GOT3 (cell line): ENCODE data around the gene FAM43A.

Experiments
- DNase-seq: peaks from one replicate; lab custom pipeline; 2025; ENCODE audit warnings: mixed read lengths; lab: John Stamatoyannopoulos, UW

The FAM43A gene

GRCh38 chr3:194685718-194686413, at the start of gene FAM43A:
FAM43A (plus strand) TSS chr3:194685883; CDS start chr3:194686827, 944 bp downstream.
- peak; percentile 92 for DNase-seq

DNA sequence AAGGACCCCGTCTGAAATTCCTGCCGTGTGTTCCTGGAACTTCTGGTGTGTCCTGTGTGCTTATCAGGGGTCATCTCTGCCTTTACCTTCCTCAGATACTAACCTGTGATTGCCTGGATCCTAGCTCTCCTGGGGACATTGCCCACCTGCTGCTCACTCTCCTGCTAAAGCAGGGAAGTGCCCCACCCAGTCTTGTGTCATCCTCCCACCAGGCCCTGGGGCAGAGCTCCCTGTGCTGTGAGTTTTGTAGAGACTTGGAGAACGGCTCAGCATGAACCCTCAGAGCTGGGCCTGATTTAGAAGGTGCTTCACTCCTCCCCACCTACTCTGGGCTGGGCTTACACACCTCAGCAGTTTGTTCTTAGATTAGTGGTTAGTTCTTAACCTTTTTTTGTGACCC, 48.6 kb upstream of the FAM43A start:
- no peak for DNase-seq

DNA sequence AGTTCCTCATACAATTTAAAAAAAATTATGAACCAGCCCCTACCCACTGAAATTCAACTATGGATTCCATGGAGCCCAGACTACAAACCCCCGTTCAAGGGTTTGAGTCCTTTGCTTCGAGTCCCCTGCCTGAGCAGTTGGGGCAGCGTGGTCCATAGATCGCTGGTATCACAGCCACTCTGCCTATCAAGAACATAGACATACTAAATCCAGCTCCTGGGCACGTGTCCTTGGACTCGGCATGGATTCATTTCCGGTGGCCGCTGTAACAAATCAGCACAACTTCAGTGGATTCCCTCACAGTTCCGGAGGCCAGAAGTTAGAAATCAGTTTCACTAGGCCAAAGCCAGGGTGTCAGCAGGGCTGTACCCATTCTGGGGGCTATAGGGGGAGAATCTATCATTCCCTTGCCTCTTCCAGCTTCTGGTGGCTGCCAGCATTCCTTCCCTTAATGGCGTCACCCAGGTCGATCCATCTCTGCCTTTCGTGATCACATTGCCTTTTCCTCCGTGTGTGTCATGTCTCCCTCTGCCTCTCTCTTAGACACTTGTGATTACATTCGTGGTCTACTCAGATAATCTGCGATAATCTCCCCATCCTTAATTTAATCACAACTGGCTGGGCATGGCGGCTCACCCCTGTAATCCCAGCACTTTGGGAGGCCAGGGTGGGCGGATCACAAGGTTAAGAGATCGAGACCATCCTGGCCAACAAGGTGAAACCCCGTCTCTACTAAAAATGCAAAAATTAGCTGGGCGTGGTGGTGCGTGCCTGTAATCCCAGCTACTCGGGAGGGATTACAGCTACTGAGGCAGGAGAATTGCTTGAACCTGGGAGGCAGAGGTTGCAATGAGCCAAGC, 47.9 kb upstream of the FAM43A start:
- DNase-seq = no peak

DNA sequence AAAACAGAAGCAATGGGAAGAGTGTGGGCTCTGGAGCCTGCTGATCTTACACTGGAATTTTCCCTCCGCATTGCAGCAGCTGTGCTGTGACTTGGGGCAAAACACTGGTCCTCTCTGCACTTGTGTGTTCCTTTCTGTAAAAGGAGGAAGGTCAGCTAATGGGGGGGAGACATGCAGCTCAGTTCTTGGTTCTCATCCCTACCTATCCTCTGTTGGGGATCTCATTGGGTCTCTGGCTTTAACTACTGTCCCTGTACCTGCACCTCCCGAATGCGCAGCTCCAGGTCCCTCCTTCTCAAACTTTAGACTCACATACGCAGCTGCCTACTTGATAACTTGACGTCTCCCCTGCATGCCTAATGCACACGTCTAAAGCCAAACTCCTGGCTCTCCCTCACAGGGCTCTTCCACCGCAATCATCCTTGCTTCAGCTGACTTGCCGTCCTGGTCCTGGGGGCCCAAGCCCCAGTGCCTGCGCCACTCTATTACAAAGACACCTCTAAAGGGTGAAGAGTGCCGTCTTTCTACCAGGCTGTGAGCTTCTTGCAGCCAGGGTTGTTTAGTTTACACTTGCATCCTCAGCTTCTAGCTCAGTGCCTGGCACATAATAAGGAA, 46.6 kb upstream of the FAM43A start:
- DNase-seq = no peak

GRCh38 chr3:194640829-194641228, 44.9 kb upstream of the FAM43A start:
- DNase-seq = no peak

- DNase-seq = no peak
Observed at GRCh38 chr3:194642769-194643168, 42.9 kb upstream of the FAM43A start.

DNA sequence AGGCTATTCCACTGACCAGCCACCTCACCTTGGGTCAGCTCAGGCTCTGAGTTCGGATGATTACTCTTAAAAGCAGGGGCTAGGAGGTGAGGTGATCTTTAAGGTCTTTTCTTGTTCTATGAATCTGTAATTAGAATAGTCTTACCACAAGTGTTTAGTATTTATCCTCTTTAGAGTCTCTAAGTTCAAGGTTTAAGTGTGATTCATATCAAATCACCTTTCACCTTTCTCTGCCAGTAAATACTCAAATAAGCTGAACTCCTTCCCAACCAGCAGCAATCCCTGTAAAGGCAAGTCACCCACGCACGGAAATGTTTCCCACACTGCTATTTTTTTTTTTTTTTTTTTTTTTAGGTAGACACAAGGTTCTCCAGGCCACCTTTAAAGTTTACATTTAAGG, 37.9 kb upstream of the FAM43A start:
- no peak for DNase-seq

- no peak for DNase-seq
Observed at GRCh38 chr3:194654443-194654842, 31.2 kb upstream of the FAM43A start.

DNA sequence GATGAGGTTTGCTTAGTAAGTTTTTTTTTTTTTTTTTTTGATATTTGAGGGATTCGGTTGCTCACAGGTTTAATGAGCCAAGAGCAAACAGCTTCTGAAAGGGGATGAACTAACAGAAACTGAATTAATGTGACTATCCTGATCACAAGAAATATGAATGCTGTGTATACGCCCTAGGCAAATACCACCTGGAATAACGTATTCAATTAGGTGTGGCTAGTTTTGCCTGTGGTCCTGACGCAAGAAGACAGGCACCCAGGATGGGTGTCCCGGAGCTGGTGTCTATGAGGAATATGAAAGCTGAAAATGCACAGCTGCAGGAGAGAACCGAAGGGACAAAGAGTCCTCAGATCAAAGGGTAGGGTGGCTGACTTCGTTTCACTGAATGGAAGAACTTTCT, 28.2 kb upstream of the FAM43A start:
- no peak for DNase-seq

- no peak for DNase-seq
Observed at GRCh38 chr3:194658477-194659242, 27.0 kb upstream of the FAM43A start.

DNA sequence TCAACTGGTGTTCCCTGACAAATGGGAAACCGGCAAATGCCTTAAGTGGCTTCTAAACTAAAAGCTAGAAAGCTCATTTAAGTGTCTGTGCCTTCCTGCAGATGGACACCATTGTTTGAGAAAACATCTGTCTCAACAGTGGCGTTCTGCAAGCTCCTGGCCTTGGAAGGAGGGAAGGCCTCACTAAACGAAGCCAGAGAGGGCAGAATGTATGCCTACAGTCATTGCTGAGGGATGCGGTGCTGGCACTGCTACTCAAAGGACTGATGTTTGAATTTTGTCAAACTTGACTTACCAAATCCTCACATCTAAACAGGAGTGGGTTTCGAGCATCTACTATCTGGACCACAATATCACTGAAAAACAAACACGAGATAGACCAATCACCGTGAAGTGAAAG, 25.9 kb upstream of the FAM43A start:
- no peak for DNase-seq

GRCh38 chr3:194661374-194661773, 24.3 kb upstream of the FAM43A start:
- no peak for DNase-seq

GRCh38 chr3:194661946-194662345, 23.7 kb upstream of the FAM43A start:
- no peak for DNase-seq

DNA sequence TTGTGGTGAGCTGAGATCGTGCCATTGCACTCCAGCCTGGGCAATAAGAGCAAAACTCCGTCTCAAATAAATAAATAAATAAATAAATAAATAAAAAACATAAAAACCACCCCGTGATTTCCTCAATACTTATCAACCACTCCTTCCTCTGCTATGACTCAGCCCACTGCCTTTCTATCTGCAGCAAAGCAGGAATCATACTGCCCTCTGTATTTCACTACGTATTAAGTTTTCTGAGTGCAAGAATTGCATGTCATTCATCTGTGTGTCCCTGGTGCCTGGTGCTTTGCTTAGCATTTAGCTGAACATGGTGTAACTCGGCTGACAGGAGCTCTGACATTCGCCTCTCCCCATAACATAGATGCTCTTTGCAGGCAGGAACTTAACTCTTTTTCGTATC, 20.8 kb upstream of the FAM43A start:
- DNase-seq = no peak

DNA sequence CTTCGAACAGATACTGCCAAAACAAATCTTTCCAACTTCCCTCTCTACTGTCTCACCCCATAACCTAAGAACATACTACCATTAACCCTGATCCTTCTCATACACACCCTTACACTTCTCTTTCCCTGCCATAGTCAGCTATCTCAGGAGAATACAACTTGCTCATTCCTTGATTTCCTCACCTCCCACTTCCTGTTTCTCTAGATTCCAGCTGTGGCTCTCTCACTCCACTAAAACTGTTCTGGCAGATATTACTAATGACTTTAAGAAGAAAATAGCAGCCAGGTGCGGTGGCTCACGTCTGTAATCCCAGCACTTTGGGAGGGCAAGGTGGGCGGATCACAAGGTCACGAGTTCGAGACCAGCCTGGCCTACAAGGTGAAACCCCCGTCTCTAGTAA, 18.3 kb upstream of the FAM43A start:
- DNase-seq = no peak

DNA sequence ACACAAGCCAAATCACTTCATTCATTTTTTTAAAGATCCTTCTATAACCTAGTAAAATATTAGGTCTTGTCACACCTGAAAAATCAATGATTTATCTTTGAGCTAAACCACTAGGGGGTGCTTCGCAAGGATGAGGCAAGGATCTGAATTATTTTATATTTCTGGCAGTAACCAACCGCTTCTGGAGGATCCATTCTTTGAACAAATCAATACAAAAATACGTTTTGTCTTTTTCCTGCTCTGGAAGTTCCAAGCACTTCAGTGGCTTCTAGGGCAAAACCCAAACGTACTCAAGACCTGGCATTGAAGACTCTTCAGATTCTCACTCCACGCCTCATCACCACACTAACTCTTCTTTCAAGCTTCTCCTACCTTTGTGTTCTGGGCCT, 14.2 kb upstream of the FAM43A start:
- DNase-seq = no peak

DNA sequence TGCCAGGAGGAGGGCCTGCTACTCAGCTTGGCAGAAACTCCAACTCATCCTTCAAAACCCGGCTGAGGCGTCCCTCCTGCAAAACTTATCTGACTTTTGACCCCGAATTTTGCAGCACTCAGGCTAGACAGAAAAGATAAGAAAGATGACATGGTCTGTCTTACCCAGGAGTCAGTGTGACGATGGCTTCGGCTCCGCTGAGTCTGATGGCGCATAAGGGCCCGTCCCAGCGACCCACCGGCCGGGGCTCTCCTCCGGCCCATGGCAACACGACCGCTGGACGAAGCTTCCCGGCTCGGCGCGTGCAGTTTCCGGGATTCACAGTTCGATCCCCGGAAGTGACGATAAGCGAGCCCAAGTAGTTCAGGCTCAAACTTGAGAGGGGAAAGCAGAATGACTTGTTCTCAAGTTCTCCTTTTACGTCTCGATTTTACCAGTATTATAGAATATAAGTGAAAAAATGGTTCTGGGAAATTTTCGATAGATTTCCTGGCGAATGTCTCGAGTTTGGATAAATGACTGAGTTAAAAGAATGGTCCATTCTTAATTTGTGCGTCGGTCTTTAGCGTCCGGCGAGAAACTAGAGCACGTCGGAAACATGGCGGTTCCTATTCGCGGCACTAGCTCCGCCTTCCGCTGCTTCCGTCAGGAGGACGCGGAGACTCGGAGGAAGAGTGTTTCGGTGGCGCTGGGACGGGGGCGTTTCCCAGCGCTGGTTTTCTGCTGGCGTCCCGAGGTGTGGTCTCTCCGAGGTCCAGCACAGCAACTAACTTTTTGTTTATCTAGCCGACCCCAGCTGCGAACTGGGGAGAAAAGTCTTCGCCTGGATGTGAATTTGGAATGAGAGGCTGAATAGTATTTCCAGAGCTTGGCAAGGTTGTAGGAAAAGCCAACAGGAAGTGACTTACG, 13.5 kb upstream of the FAM43A start, which contains the start of gene LSG1:
Gene LSG1 (minus strand): TSS at position 292 of the 909 bp plus-strand sequence. CDS start 29 bp downstream, at position 263.
- peak; percentile 79 for DNase-seq

DNA sequence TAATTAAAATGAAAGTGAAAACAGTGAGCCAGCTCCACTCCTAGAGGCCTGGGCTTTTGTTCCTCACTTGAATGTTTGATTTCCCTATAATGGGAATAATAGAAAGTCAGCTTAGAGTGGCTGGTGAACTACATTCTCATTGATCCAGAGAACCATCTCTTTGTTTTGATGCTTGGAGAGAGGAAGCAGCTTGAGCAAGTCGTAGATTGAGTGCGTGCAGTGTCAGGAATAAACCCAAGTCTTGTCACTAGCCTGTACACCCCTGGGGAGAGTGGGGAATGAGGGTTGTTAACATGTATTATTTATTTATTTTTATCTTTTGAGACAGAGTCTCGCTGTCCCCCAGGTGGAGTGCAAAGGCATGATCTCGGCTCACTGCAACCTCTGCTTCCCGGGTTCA, 12.8 kb upstream of the FAM43A start:
- no peak for DNase-seq

DNA sequence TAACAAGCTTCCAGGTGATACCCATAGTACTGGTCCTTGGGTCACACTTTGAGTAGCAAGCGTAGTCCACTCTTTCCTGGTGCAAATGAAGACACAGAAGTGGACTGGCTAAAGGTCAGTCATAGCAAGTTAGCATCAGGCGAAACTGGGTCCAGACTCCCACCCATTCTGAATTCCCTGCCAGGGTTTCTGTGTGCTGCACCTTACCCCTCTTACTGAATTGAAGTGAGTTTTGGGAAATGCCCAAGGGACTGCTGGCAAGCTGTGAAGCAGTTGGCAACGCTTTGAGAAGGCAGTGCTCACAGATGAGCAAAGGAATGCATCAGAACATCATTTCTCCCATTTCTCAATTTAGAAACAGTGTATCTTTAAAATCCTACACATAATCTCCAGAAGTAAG, 11.9 kb upstream of the FAM43A start:
- DNase-seq = no peak

DNA sequence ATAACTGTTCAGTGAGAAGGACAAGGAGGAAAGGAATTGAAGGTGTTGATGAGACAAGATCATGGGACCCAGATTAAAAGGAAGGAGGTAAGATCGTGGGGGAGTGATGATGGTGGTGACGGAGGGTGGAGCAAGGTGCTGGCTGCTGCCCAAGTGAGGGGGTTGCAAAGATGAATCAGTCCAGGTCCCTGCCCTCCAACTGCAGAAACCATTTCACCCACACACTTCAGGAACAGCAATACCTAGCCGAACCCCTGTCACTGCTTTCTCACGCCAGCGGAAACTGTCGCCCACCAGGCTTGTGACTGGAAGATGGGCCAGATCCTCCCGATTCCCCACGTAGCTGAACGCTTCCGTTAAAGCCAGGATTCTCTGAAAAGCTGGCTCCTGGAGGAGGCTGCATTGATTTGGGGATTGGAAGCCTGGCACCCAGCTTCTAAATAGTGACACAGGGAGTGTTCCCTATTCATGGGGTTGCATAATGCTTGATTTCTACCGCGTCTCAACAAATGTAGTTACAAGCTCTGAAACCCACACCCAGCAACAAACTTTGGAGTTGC, 10.5 kb upstream of the FAM43A start:
- DNase-seq = no peak

DNA sequence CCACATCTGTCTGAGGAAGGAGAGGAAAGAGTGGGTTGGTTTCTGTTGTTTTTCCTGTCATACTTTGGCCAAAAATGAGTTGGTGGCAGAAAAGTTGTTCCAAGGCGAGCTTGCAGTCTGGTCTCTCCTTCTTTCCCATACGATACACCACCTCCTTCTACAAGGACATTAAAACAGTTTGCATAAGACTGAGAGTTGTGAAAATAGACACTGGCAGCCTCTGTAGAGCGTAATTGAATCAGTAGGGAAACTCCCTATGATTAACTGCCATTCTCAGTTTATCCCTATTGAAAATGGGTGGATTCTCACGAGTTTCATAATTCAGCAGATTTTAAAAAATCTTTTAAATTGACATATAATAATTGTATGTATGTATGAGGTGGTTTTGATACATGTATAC, 10.0 kb upstream of the FAM43A start:
- no peak for DNase-seq
